ENCODE data around the gene ZCCHC7. TPM values are rescaled to one million over a fixed set of nuclear protein-coding genes. Genes with fewer than 3 reads are reported as not detected.

Gene ZCCHC7
- total and polyA plus RNA-seq, 5 donors from 2014 or later = 32.3 to 43.6 (median 34.8) TPM

DNA sequence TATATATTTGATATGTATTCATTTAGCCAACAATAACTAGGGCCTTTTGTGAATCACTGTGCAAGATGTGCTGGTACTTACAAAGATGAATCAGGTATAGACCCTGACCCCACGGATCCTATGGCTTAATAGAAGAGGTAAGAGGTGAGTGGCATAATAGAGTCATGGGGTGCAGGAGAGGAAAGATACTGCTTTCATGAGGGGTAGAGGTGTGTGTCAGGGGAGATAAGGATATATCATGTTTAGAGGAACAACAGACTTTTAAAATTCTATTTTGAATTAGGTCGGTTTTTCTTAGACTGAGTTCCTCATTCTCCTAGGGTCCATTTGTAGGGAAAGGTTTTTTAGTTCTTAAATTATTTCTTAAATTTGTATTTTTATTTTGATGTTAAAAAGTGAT is 27.8 kb downstream of the ZCCHC7 start:
- Histone ChIP-seq H3K27ac (ENCODE audit: insufficient read depth, low read length, poor library complexity, severe bottlenecking) (no peak overlapping the region), H3K4me3 (ENCODE audit: low read depth, low read length) (no peak overlapping the region), H3K4me1 (ENCODE audit: control insufficient read depth, insufficient read depth, low read length, poor library complexity, severe bottlenecking) (peaks cover 43% of the 10 kb centered on the region), H3K9me3 (ENCODE audit: control insufficient read depth in 2 of 2, low read length in 2 of 2) (no peaks in the 10 kb centered on the region), H3K36me3 (ENCODE audit: control insufficient read depth, insufficient read depth, low read length) (peaks cover 6% of the 10 kb centered on the region), H3K27me3 (ENCODE audit: control insufficient read depth, insufficient read depth, low read length) (no peaks in the 10 kb centered on the region)
- Mint-ChIP-seq H3K4me3 (peak overlapping the region in 1 of 4 donors; percentile 18), H3K27ac (peak overlapping the region; percentile 15 to 84 (median 48)), H3K36me3 (peaks cover 28% of the 10 kb centered on the region), H3K9me3 (no peaks in the 10 kb centered on the region), H3K4me1 (peaks cover 40 to 59% (median 44%) of the 10 kb centered on the region in 4 donors), H3K27me3 (no peaks in the 10 kb centered on the region)
- DNase-seq = no peak
- no peak for ATAC-seq (ENCODE audit: low read depth in 2 of 2)

DNA sequence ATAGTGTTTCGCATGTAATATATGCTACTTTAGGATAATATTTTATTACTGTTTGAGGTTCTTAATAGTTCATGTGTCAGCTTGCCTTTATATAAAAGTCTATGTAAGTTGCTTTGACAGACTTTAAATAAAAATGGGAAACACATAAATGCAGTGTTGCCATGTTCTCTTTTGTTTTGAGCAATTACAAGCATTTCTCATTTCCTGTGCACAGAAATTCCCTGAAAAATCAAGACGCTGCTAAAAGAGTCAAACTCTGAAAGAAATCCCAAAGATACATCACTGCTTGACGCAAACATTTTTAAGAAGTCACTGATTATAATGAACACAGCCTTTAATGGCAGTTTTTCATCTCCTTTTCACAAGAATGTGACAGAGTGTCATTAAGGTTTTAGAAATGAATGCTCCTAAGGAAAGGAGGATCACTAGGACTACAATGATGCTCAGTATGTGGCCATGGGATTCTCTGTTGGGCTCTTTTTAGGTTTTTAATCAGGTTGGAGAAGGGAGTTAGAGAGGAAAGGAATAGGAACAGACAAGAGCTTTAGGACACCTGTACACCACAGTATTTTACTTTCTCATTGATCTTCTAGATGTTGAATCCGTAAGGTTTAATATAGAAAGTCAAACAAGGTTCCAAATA is 29.4 kb downstream of the ZCCHC7 start:
- no peak overlapping the region for H3K27ac ChIP-seq (ENCODE audit: insufficient read depth, low read length, poor library complexity, severe bottlenecking)
- Mint-ChIP-seq H3K27ac (peak overlapping the region in 2 of 3 donors; percentile 44 to 74), H3K4me1 (peaks cover 38 to 63% (median 45%) of the 10 kb centered on the region in 4 donors), H3K36me3 (peaks cover 35% of the 10 kb centered on the region), H3K9me3 (no peaks in the 10 kb centered on the region), H3K27me3 (no peaks in the 10 kb centered on the region), H3K4me3 (no peak overlapping the region)
- no peak overlapping the region for H3K4me3 ChIP-seq (ENCODE audit: low read depth, low read length)
- peaks cover 40% of the 10 kb centered on the region for H3K4me1 ChIP-seq (ENCODE audit: control insufficient read depth, insufficient read depth, low read length, poor library complexity, severe bottlenecking)
- DNase-seq (no peak), ATAC-seq (ENCODE audit: low read depth in 2 of 2) (no peak)
- H3K9me3 ChIP-seq (ENCODE audit: control insufficient read depth in 2 of 2, low read length in 2 of 2) = no peaks in the 10 kb centered on the region
- peaks cover 10% of the 10 kb centered on the region for H3K36me3 ChIP-seq (ENCODE audit: control insufficient read depth, insufficient read depth, low read length)
- H3K27me3 ChIP-seq (ENCODE audit: control insufficient read depth, insufficient read depth, low read length) = no peaks in the 10 kb centered on the region

DNA sequence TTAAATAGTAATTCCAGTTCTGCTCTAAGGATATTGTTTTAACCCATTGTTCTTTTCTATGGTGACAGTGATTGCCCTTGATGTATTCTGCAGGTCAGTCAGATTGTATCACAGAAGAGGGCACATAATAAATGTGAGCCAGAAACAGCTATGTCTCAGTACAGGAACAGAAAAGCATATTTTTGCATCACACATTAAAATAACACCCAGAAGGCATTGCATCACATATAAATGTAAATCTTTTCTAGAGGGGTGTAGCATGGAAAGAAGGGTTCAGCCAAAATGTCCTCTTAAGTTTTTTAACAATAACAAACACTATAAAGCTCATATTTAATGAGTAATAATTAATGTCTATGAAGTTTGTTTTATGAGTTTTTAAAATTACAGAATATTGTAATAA is 30.0 kb downstream of the ZCCHC7 start:
- ATAC-seq (ENCODE audit: low read depth in 2 of 2) = no peak
- H3K4me1 Mint-ChIP-seq = peaks cover 37 to 59% (median 45%) of the 10 kb centered on the region in 4 donors
- no peak overlapping the region for H3K4me3 ChIP-seq (ENCODE audit: low read depth, low read length)
- H3K27ac Mint-ChIP-seq = peak overlapping the region in 1 of 3 donors; percentile 74
- H3K27me3 Mint-ChIP-seq = no peaks in the 10 kb centered on the region
- peaks cover 10% of the 10 kb centered on the region for H3K36me3 ChIP-seq (ENCODE audit: control insufficient read depth, insufficient read depth, low read length)
- DNase-seq = no peak
- H3K9me3 Mint-ChIP-seq = no peaks in the 10 kb centered on the region
- H3K27me3 ChIP-seq (ENCODE audit: control insufficient read depth, insufficient read depth, low read length) = no peaks in the 10 kb centered on the region
- H3K27ac ChIP-seq (ENCODE audit: insufficient read depth, low read length, poor library complexity, severe bottlenecking) = no peak overlapping the region
- peaks cover 36% of the 10 kb centered on the region for H3K36me3 Mint-ChIP-seq
- H3K4me3 Mint-ChIP-seq = no peak overlapping the region
- H3K9me3 ChIP-seq (ENCODE audit: control insufficient read depth in 2 of 2, low read length in 2 of 2) = no peaks in the 10 kb centered on the region
- H3K4me1 ChIP-seq (ENCODE audit: control insufficient read depth, insufficient read depth, low read length, poor library complexity, severe bottlenecking) = peaks cover 34% of the 10 kb centered on the region

DNA sequence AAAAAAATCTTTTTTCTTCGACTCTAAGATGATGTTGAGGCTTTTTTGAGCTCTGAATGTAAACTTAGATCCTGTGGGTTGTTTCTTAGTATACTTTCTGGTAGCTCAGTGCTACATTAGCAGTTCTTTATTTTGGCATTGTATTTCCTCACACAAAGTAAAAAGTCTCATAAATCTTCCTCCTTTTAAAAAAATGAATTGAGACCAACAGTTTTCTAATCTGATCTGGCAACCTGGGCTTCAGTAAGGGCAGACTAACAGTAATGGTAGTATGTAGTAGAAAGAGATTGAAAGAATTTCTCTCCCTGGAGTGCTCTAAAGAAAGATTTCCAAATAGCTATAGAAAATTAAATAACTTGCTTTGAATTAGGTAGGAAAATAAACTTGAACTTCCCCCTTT is 31.4 kb downstream of the ZCCHC7 start:
- no peak for ATAC-seq (ENCODE audit: low read depth in 2 of 2)
- peaks cover 39 to 61% (median 45%) of the 10 kb centered on the region in 4 donors for H3K4me1 Mint-ChIP-seq

DNA sequence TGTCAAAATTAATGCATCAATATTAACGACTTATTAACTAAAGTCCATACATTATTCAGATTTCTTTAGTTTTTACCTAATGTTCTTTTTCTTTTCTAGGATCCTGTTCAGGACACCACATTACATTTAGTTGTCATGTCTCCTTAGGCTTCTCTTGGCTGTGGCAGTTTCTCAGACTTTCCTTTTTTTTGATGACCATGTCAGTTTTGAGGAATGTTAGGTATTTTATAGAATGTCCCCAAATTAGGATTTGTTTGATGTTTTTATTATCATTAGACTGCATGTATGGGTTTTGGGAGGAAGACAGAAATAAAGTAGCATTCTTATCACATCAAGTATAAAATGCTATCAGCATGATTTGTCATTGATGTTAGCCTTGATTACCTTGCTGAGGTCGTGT is 32.0 kb downstream of the ZCCHC7 start:
- peaks cover 10% of the 10 kb centered on the region for H3K36me3 ChIP-seq (ENCODE audit: control insufficient read depth, insufficient read depth, low read length)
- H3K4me1 ChIP-seq (ENCODE audit: control insufficient read depth, insufficient read depth, low read length, poor library complexity, severe bottlenecking) = peaks cover 14% of the 10 kb centered on the region
- Mint-ChIP-seq H3K27ac (peak overlapping the region in 1 of 3 donors; percentile 1), H3K36me3 (peaks cover 44% of the 10 kb centered on the region), H3K4me3 (peak overlapping the region in 1 of 4 donors; percentile 26), H3K4me1 (peaks cover 40 to 62% (median 45%) of the 10 kb centered on the region in 4 donors), H3K9me3 (no peaks in the 10 kb centered on the region), H3K27me3 (no peaks in the 10 kb centered on the region)
- no peak overlapping the region for H3K27ac ChIP-seq (ENCODE audit: insufficient read depth, low read length, poor library complexity, severe bottlenecking)
- H3K9me3 ChIP-seq (ENCODE audit: control insufficient read depth in 2 of 2, low read length in 2 of 2) = no peaks in the 10 kb centered on the region
- ATAC-seq (ENCODE audit: low read depth in 2 of 2) = no peak
- no peak for DNase-seq
- no peaks in the 10 kb centered on the region for H3K27me3 ChIP-seq (ENCODE audit: control insufficient read depth, insufficient read depth, low read length)
- no peak overlapping the region for H3K4me3 ChIP-seq (ENCODE audit: low read depth, low read length)

More for the DNA sequence above, 31.4 kb downstream of the ZCCHC7 start:
- Mint-ChIP-seq H3K9me3 (no peaks in the 10 kb centered on the region), H3K36me3 (peaks cover 44% of the 10 kb centered on the region), H3K4me3 (peak overlapping the region in 1 of 4 donors; percentile 80), H3K27me3 (no peaks in the 10 kb centered on the region), H3K27ac (no peak overlapping the region)
- no peak for DNase-seq
- Histone ChIP-seq H3K9me3 (ENCODE audit: control insufficient read depth in 2 of 2, low read length in 2 of 2) (no peaks in the 10 kb centered on the region), H3K4me1 (ENCODE audit: control insufficient read depth, insufficient read depth, low read length, poor library complexity, severe bottlenecking) (peaks cover 20% of the 10 kb centered on the region), H3K27ac (ENCODE audit: insufficient read depth, low read length, poor library complexity, severe bottlenecking) (no peak overlapping the region), H3K27me3 (ENCODE audit: control insufficient read depth, insufficient read depth, low read length) (no peaks in the 10 kb centered on the region), H3K36me3 (ENCODE audit: control insufficient read depth, insufficient read depth, low read length) (peaks cover 10% of the 10 kb centered on the region), H3K4me3 (ENCODE audit: low read depth, low read length) (no peak overlapping the region)

DNA sequence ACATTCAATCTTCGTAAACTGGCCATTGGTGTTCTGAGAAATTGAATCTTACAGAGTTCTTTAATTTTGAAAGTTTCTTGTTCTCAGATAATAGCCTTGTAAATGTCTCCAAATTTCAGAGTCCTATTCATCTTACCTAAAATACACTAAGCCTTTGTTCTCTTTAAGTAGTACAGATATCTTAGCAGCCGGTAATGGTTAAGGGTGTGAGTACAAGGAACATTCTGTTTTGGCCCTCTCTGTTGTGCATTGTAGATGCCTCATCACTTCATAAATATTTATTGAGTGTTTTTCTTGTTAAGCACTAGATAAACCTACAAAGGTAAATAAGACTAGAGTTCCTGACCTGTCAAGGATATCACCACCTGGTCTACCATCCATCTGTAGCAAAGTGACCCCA is 35.2 kb downstream of the ZCCHC7 start:
- H3K36me3 Mint-ChIP-seq = peaks cover 42% of the 10 kb centered on the region
- H3K4me3 ChIP-seq (ENCODE audit: low read depth, low read length) = no peak overlapping the region
- H3K27me3 Mint-ChIP-seq = no peaks in the 10 kb centered on the region
- peaks cover 0 to 1% (median 0%) of the 10 kb centered on the region in 7 donors for H3K9me3 Mint-ChIP-seq
- H3K4me1 ChIP-seq (ENCODE audit: control insufficient read depth, insufficient read depth, low read length, poor library complexity, severe bottlenecking) = no peaks in the 10 kb centered on the region
- no peak overlapping the region for H3K27ac ChIP-seq (ENCODE audit: insufficient read depth, low read length, poor library complexity, severe bottlenecking)
- no peaks in the 10 kb centered on the region for H3K27me3 ChIP-seq (ENCODE audit: control insufficient read depth, insufficient read depth, low read length)
- no peak overlapping the region for H3K27ac Mint-ChIP-seq
- H3K36me3 ChIP-seq (ENCODE audit: control insufficient read depth, insufficient read depth, low read length) = peaks cover 19% of the 10 kb centered on the region
- no peaks in the 10 kb centered on the region for H3K9me3 ChIP-seq (ENCODE audit: control insufficient read depth in 2 of 2, low read length in 2 of 2)
- DNase-seq (no peak), ATAC-seq (ENCODE audit: low read depth in 2 of 2) (no peak)
- H3K4me3 Mint-ChIP-seq = no peak overlapping the region
- peaks cover 28 to 45% (median 37%) of the 10 kb centered on the region in 4 donors for H3K4me1 Mint-ChIP-seq

DNA sequence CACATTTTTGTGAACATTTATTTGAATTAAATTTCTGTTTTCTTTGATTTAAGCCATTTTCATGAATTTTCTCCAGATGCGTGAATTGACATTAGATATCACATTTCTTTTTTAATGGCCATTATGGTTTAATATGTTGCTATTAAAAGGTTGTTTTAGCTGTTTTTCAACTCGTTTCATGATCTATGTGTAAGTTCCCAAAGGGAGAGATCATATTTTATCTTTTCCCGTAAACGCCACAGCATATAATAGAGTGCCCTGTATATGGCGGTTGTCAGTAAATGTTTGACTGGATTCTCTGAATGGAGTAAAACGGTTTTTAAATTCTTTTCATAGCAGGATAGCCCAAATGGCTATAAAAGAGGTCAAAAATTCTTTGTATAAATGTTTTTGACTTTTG is 35.8 kb downstream of the ZCCHC7 start:
- H3K9me3 Mint-ChIP-seq = peaks cover 0 to 1% (median 0%) of the 10 kb centered on the region in 7 donors
- Histone ChIP-seq H3K36me3 (ENCODE audit: control insufficient read depth, insufficient read depth, low read length) (peaks cover 21% of the 10 kb centered on the region), H3K27ac (ENCODE audit: insufficient read depth, low read length, poor library complexity, severe bottlenecking) (no peak overlapping the region), H3K9me3 (ENCODE audit: control insufficient read depth in 2 of 2, low read length in 2 of 2) (no peaks in the 10 kb centered on the region), H3K4me1 (ENCODE audit: control insufficient read depth, insufficient read depth, low read length, poor library complexity, severe bottlenecking) (no peaks in the 10 kb centered on the region), H3K4me3 (ENCODE audit: low read depth, low read length) (no peak overlapping the region), H3K27me3 (ENCODE audit: control insufficient read depth, insufficient read depth, low read length) (no peaks in the 10 kb centered on the region)
- H3K36me3 Mint-ChIP-seq = peaks cover 42% of the 10 kb centered on the region
- ATAC-seq (ENCODE audit: low read depth in 2 of 2) (no peak), DNase-seq (no peak)
- H3K27me3 Mint-ChIP-seq = no peaks in the 10 kb centered on the region
- H3K4me3 Mint-ChIP-seq = no peak overlapping the region
- H3K27ac Mint-ChIP-seq = peak overlapping the region in 1 of 3 donors; percentile 52
- H3K4me1 Mint-ChIP-seq = peaks cover 28 to 45% (median 37%) of the 10 kb centered on the region in 4 donors

All from CD4-positive, CD25-positive, alpha-beta regulatory T cell (primary cell).